Loucy (cell line): ENCODE results near the gene TTC12.

Experiments used
- EZH2phosphoT487 ChIP-seq: fragments of 200-600 bp; IDR thresholded peaks from 2 replicates; pipeline ENCODE4 v1.6.1; 2018; ENCODE audit warnings: antibody characterized with exemption, mild to moderate bottlenecking, moderate library complexity, borderline replicate concordance
- TF ChIP-seq, protein P1 (sequence below): fragments of 200-600 bp; sonication (generic); conservative IDR thresholded peaks from 2 replicates; pipeline ENCODE4 v1.5.1; 2014; ENCODE audit warnings: mild to moderate bottlenecking, antibody characterized with exemption, low read length

DNA sequence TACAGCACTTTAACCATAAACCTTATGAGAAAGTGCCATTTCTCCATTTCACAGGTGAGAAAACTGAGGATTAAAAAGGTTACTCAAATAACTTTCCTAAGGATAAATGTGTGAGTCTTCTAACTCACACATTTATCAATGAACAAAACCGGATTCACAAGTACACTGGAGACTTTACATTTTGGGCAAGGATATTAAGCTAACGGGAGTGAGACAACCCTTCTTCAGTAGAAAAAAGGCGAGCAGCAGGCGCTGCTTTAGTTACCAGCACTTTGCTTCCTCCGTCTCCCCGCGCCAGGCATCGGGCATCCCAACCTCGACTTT lies 356 bp upstream of the TTC12 start:
- TF ChIP-seq, protein P1, sequence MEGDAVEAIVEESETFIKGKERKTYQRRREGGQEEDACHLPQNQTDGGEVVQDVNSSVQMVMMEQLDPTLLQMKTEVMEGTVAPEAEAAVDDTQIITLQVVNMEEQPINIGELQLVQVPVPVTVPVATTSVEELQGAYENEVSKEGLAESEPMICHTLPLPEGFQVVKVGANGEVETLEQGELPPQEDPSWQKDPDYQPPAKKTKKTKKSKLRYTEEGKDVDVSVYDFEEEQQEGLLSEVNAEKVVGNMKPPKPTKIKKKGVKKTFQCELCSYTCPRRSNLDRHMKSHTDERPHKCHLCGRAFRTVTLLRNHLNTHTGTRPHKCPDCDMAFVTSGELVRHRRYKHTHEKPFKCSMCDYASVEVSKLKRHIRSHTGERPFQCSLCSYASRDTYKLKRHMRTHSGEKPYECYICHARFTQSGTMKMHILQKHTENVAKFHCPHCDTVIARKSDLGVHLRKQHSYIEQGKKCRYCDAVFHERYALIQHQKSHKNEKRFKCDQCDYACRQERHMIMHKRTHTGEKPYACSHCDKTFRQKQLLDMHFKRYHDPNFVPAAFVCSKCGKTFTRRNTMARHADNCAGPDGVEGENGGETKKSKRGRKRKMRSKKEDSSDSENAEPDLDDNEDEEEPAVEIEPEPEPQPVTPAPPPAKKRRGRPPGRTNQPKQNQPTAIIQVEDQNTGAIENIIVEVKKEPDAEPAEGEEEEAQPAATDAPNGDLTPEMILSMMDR = no peak
- no peak for TF ChIP-seq EZH2phosphoT487
